HCT116 (cell line): ENCODE results near the gene NUDT13. TPM values are rescaled to one million over a fixed set of nuclear protein-coding genes. Genes with fewer than 3 reads are reported as not detected.

Source experiments
- ATAC-seq: fragments of 200-7000 bp; cut with Tn5 transposase; 2 replicates; pipeline ENCODE4 v1.9.1; 2020; ENCODE audit warnings: mild to moderate bottlenecking, moderate library complexity
- BruUV-seq: library from RNA; stranded (reverse); fragments of 400-500 nt; replicated peaks from 2 replicates; lab custom pipeline; 2021; lab: Mats Ljungman, UMichigan
- CTCF ChIA-PET: fragments of 300-600 bp; sonication (Branson Sonifier 250); formaldehyde crosslinking; loops from one replicate; lab custom pipeline; 2021; ENCODE audit warnings: antibody characterized with exemption; lab: Charles Lee
- POLR2A ChIA-PET: fragments of 300-600, 350-600 bp; sonication (Branson Sonifier 250); formaldehyde crosslinking; loops from one replicate; lab custom pipeline; 2021; ENCODE audit warnings: antibody characterized with exemption; lab: Charles Lee
- RAD21 ChIA-PET, 2 experiments: fragments of 300-600 bp; sonication (Branson Sonifier 250); formaldehyde crosslinking; loops; one replicate each; lab custom pipeline; 2023; ENCODE audit warnings: low total read pairs in 2 of 2; ENCODE audit not compliant: uncharacterized antibody in 2 of 2, unreplicated experiment in 2 of 2, low non-redundant PET in 1 of 2; lab: Charles Lee
- DNase-seq: peaks from one replicate; pipeline ENCODE4 v3.0.0-alpha.2; 2010; ENCODE audit warnings: low read depth, low spot score
- H2AFZ ChIP-seq: fragments of 200-600 bp; shearing (Covaris generic), sonication (generic); 2 replicates; pipeline ENCODE4 v1.6.1; 2017; ENCODE audit warnings: low read depth, mixed run types, mixed read lengths, antibody characterized with exemption, low read length; ENCODE audit not compliant: poor library complexity, severe bottlenecking
- H3K27ac ChIP-seq: 2 replicates; pipeline ENCODE4 v1.5.1; 2012; ENCODE audit warnings: low read depth, low read length
- H3K27me3 ChIP-seq: fragments of 200-600 bp; sonication (generic); 2 replicates; pipeline ENCODE4 v1.6.1; 2016; ENCODE audit warnings: mixed run types, low read length, mixed read lengths; ENCODE audit not compliant: insufficient read depth
- H3K36me3 ChIP-seq, 2 experiments: fragments of 200-500 bp in 1 of 2; fragments of 200-600 bp in 1 of 2; sonication (Bioruptor generic) in 1 of 2; sonication (generic) in 1 of 2; 2 replicates each; pipeline versions ENCODE4 v1.5.1 to v1.6.1; 2014 to 2016; ENCODE audit warnings: low read length in 2 of 2, inconsistent platforms in 1 of 2, mixed read lengths in 1 of 2, mixed run types in 1 of 2; ENCODE audit not compliant: insufficient read depth in 2 of 2, control insufficient read depth in 1 of 2
- H3K4me1 ChIP-seq, 2 experiments: fragments of 200-600 bp in 1 of 2; sonication (generic) in 1 of 2; 2 replicates each; pipeline versions ENCODE4 v1.5.1 to v1.6.1; 2012 to 2017; ENCODE audit warnings: low read length in 2 of 2, inconsistent platforms in 1 of 2, mild to moderate bottlenecking in 1 of 2, mixed read lengths in 1 of 2, mixed run types in 1 of 2, moderate library complexity in 1 of 2; ENCODE audit not compliant: insufficient read depth in 2 of 2, control insufficient read depth in 1 of 2
- H3K4me2 ChIP-seq: fragments of 200-600 bp; sonication (generic); 2 replicates; pipeline ENCODE4 v1.6.1; 2017; ENCODE audit warnings: mixed run types, low read length, mixed read lengths
- H3K4me3 ChIP-seq, 2 experiments: fragments of 200-600 bp in 1 of 2; sonication (generic) in 1 of 2; replicated peaks in 1 of 2; 2 replicates each; pipeline ENCODE4 v1.5.1; 2011 to 2016; ENCODE audit warnings: low read length in 2 of 2, control low read depth in 1 of 2, low read depth in 1 of 2, mild to moderate bottlenecking in 1 of 2, mixed read lengths in 1 of 2, mixed run types in 1 of 2
- H3K79me2 ChIP-seq: fragments of 200-600 bp; sonication (generic); 2 replicates; pipeline ENCODE4 v1.6.1; 2017; ENCODE audit warnings: mild to moderate bottlenecking, mixed run types, low read length, moderate library complexity, mixed read lengths; ENCODE audit not compliant: insufficient read depth
- H3K9ac ChIP-seq: fragments of 200-600 bp; sonication (generic); 2 replicates; pipeline ENCODE4 v1.6.1; 2016; ENCODE audit warnings: low read length, mixed read lengths
- H3K9me2 ChIP-seq: fragments of 200-600 bp; sonication (generic), shearing (Covaris generic); 2 replicates; pipeline ENCODE4 v1.6.1; 2017; ENCODE audit warnings: mixed run types, mild to moderate bottlenecking, moderate library complexity; ENCODE audit not compliant: insufficient read depth
- H3K9me3 ChIP-seq, 2 experiments: fragments of 200-500 bp in 1 of 2; fragments of 200-600 bp in 1 of 2; sonication (Bioruptor generic) in 1 of 2; sonication (generic) in 1 of 2; 2 replicates each; pipeline ENCODE4 v1.6.1; 2014 to 2017; ENCODE audit warnings: low read length in 2 of 2, mixed read lengths in 2 of 2, inconsistent platforms in 1 of 2, low read depth in 1 of 2, mild to moderate bottlenecking in 1 of 2, mixed run types in 1 of 2, moderate library complexity in 1 of 2; ENCODE audit not compliant: control insufficient read depth in 1 of 2, insufficient read depth in 1 of 2
- H4K20me1 ChIP-seq: fragments of 200-600 bp; sonication (generic), shearing (Covaris generic); 2 replicates; pipeline ENCODE4 v1.6.1; 2017; ENCODE audit warnings: mixed run types, mild to moderate bottlenecking, moderate library complexity; ENCODE audit not compliant: insufficient read depth
- ATF3 ChIP-seq: IDR thresholded peaks from 2 replicates; pipeline ENCODE4 v1.6.1; 2012
- EGR1 ChIP-seq: IDR thresholded peaks from 2 replicates; pipeline ENCODE4 v1.6.1; 2012; ENCODE audit warnings: low read depth
- EZH2 ChIP-seq: fragments of 200-600 bp; sonication (generic); IDR thresholded peaks from 2 replicates; pipeline ENCODE4 v1.6.1; 2017; ENCODE audit warnings: antibody characterized with exemption, mixed run types
- EZH2phosphoT487 ChIP-seq: fragments of 200-600 bp; IDR thresholded peaks from 2 replicates; pipeline ENCODE4 v1.6.1; 2018; ENCODE audit warnings: antibody characterized with exemption, borderline replicate concordance
- FOSL1 ChIP-seq: IDR thresholded peaks from 2 replicates; pipeline ENCODE4 v1.6.1; 2012; ENCODE audit warnings: low read depth
- POLR2AphosphoS5 ChIP-seq: IDR thresholded peaks from 2 replicates; pipeline ENCODE4 v1.6.1; 2011; ENCODE audit warnings: mild to moderate bottlenecking, low read depth, low read length, moderate library complexity
- RAD21 ChIP-seq: IDR thresholded peaks from 2 replicates; pipeline ENCODE4 v1.6.1; 2012; ENCODE audit warnings: low read depth, mild to moderate bottlenecking
- TCF7L2 ChIP-seq: IDR thresholded peaks from 2 replicates; pipeline ENCODE4 v1.7.0; 2011; ENCODE audit warnings: borderline replicate concordance, inconsistent platforms; ENCODE audit not compliant: insufficient read depth, insufficient read length; ENCODE audit errors: extremely low read depth
- ZFX ChIP-seq: fragments of 450-650 bp; IDR thresholded peaks from 2 replicates; pipeline ENCODE4 v1.6.1; 2017
- ZNF274 ChIP-seq: fragments of 200-500 bp; sonication (Bioruptor generic); IDR thresholded peaks from 2 replicates; pipeline ENCODE4 v1.6.1; 2014; ENCODE audit warnings: mild to moderate bottlenecking, low read depth, low read length, inconsistent platforms
- intact Hi-C: fragments of 100-400 bp; cut with micrococcal nuclease; formaldehyde crosslinking; loops from 2 replicates; pipeline ENCODE4 v1.10.0; 2022
- total RNA-seq: library from RNA; stranded (reverse); gene quantifications from one replicate; pipeline ENCODE4 v1.2.1, GENCODE V29; 2021; ENCODE audit not compliant: unreplicated experiment
- TF ChIP-seq, protein P1 (sequence below): IDR thresholded peaks from 2 replicates; pipeline ENCODE4 v1.6.1; 2012; ENCODE audit warnings: low read depth
- TF ChIP-seq, protein P2 (sequence below): IDR thresholded peaks from 2 replicates; pipeline ENCODE4 v1.6.1; 2011; ENCODE audit warnings: mild to moderate bottlenecking, low read length, moderate library complexity; ENCODE audit not compliant: insufficient replicate concordance; ENCODE audit errors: extremely low read depth

Gene NUDT13
- total RNA-seq, 1 experiment from 2014 or later = 1.2 TPM

DNA sequence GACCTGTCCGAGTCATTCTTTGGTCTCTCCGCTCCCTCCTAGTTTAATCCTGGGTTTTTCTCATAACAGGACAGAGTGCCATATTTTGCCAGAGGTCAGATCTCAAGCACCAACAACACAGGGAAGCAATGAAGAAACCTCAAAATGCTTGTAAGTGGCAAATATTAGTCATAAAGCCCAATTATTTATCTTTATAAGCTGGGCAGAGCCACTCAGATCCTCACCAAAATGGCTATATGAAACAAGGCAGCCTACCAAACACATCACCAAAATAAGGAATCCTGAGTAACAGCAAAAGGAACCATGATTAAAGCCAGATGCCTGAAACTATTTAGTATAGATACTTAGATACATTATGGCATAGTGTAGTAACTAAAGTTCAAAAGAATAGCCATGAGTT lies 52.8 kb downstream of the NUDT13 start:
- intact Hi-C loops = loop anchor here (10.0 kb wide), 1 partner anchor 798 kb away; no protein-coding TSS in a partner anchor
- BruUV-seq = no TSS peak
- Histone ChIP-seq H3K4me2 (no peak overlapping the region), H3K79me2 (peaks cover 78% of the 10 kb centered on the region), H3K36me3 (peaks cover 8 to 18% of the 10 kb centered on the region in 2 experiments; a peak in 3 of 4 replicates), H3K9me2 (no peaks in the 10 kb centered on the region), H3K9me3 (no peaks in the 10 kb centered on the region), H3K27me3 (no peaks in the 10 kb centered on the region), H2AFZ (no peak overlapping the region), H4K20me1 (no peaks in the 10 kb centered on the region), H3K9ac (no peak overlapping the region), H3K4me1 (peaks cover 0 to 5% of the 10 kb centered on the region in 2 experiments; a peak in 1 of 4 replicates), H3K4me3 (no peak overlapping the region), H3K27ac (no peak overlapping the region)
- ChIA-PET POLR2A (no interaction called here), CTCF (no interaction called here), RAD21 (no interaction called here)
- DNase-seq = no peak
- TF ChIP-seq, protein P1, sequence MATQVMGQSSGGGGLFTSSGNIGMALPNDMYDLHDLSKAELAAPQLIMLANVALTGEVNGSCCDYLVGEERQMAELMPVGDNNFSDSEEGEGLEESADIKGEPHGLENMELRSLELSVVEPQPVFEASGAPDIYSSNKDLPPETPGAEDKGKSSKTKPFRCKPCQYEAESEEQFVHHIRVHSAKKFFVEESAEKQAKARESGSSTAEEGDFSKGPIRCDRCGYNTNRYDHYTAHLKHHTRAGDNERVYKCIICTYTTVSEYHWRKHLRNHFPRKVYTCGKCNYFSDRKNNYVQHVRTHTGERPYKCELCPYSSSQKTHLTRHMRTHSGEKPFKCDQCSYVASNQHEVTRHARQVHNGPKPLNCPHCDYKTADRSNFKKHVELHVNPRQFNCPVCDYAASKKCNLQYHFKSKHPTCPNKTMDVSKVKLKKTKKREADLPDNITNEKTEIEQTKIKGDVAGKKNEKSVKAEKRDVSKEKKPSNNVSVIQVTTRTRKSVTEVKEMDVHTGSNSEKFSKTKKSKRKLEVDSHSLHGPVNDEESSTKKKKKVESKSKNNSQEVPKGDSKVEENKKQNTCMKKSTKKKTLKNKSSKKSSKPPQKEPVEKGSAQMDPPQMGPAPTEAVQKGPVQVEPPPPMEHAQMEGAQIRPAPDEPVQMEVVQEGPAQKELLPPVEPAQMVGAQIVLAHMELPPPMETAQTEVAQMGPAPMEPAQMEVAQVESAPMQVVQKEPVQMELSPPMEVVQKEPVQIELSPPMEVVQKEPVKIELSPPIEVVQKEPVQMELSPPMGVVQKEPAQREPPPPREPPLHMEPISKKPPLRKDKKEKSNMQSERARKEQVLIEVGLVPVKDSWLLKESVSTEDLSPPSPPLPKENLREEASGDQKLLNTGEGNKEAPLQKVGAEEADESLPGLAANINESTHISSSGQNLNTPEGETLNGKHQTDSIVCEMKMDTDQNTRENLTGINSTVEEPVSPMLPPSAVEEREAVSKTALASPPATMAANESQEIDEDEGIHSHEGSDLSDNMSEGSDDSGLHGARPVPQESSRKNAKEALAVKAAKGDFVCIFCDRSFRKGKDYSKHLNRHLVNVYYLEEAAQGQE = no peak
- no peak for TF ChIP-seq RAD21
- no peak for TF ChIP-seq ZFX
- no peak for TF ChIP-seq ATF3
- TF ChIP-seq EZH2phosphoT487 = no peak
- no peak for ATAC-seq

DNA sequence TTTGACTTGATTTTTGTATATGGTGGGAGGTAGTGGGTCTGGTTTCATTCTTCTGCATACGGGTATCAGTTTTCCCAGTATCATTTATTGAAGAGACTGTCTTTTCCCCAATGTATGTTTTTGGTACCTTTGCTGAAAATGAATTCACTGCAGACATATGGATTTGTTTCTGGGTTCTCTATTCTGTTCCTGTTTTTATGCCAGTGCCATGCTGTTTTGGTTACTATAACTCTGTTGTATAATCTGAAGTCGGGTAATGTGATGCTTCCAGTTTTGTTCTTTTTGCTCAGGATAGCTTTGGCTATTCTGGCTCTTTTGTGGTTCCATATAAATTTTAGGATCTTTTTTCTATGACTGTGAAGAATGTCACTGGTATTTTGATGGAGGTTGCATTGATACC lies 56.7 kb downstream of the NUDT13 start:
- Histone ChIP-seq H3K27ac (peak overlapping the region; percentile 75; the same call in 1 of the 2 replicates), H3K4me2 (peak overlapping the region; percentile 84), H3K79me2 (peaks cover 64% of the 10 kb centered on the region), H2AFZ (no peak overlapping the region), H3K9me2 (no peaks in the 10 kb centered on the region), H4K20me1 (no peaks in the 10 kb centered on the region), H3K9ac (peak overlapping the region; percentile 79), H3K4me3 (peak overlapping the region; percentile 73 to 99), H3K36me3 (peaks cover 6 to 17% of the 10 kb centered on the region in 2 experiments; a peak in 3 of 4 replicates), H3K9me3 (no peaks in the 10 kb centered on the region), H3K4me1 (peaks cover 0 to 10% of the 10 kb centered on the region in 2 experiments; a peak in 1 of 4 replicates), H3K27me3 (no peaks in the 10 kb centered on the region)
- POLR2A ChIA-PET = no interaction called here
- intact Hi-C loops = loop anchor here (10.0 kb wide), 1 partner anchor 802 kb away; no protein-coding TSS in a partner anchor
- RAD21 ChIA-PET = no interaction called here
- DNase-seq (no peak), ATAC-seq (no peak)
- TF ChIP-seq EZH2 = no peak
- no peak for TF ChIP-seq FOSL1
- no peak for TF ChIP-seq POLR2AphosphoS5
- TF ChIP-seq EGR1 = no peak
- no peak for TF ChIP-seq EZH2phosphoT487
- no peak for TF ChIP-seq TCF7L2
- no peak for TF ChIP-seq RAD21
- TF ChIP-seq, protein P2, sequence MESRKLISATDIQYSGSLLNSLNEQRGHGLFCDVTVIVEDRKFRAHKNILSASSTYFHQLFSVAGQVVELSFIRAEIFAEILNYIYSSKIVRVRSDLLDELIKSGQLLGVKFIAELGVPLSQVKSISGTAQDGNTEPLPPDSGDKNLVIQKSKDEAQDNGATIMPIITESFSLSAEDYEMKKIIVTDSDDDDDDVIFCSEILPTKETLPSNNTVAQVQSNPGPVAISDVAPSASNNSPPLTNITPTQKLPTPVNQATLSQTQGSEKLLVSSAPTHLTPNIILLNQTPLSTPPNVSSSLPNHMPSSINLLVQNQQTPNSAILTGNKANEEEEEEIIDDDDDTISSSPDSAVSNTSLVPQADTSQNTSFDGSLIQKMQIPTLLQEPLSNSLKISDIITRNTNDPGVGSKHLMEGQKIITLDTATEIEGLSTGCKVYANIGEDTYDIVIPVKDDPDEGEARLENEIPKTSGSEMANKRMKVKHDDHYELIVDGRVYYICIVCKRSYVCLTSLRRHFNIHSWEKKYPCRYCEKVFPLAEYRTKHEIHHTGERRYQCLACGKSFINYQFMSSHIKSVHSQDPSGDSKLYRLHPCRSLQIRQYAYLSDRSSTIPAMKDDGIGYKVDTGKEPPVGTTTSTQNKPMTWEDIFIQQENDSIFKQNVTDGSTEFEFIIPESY = no peak
- no peak for TF ChIP-seq ZFX
- no peak for TF ChIP-seq ZNF274
- CTCF ChIA-PET = no interaction called here
- BruUV-seq = no TSS peak
